GM12878 (cell line): ENCODE measurements around the gene CHPT1. TPM values are rescaled to one million over a fixed set of nuclear protein-coding genes. Genes with fewer than 3 reads are reported as not detected.

Experiments
- ATAC-seq: fragments of 200-7000 bp; cut with Tn5 transposase; 3 replicates; pipeline ENCODE4 v1.9.1; 2020; ENCODE audit warnings: mild to moderate bottlenecking, moderate library complexity
- BruUV-seq: library from RNA; stranded (reverse); fragments of 400-500 nt; replicated peaks from 2 replicates; lab custom pipeline; 2021; lab: Mats Ljungman, UMichigan
- CTCF ChIA-PET: fragments of 300-600 bp; sonication (Branson Sonifier 250); formaldehyde crosslinking; extraction: SDS; loops from one replicate; lab custom pipeline; 2021; ENCODE audit warnings: inconsistent platforms; lab: Yijun Ruan, JAX
- POLR2A ChIA-PET: fragments of 350-600 bp; formaldehyde crosslinking; extraction: SDS; loops from one replicate; lab custom pipeline; 2021; ENCODE audit warnings: inconsistent platforms; lab: Charles Lee
- RAD21 ChIA-PET: fragments of 300-600 bp; sonication (Branson Sonifier 250); formaldehyde crosslinking; loops from one replicate; lab custom pipeline; 2023; ENCODE audit warnings: antibody characterized with exemption; ENCODE audit not compliant: unreplicated experiment; lab: Charles Lee
- SMC1A ChIA-PET: fragments of 300-600 bp; sonication (Branson Sonifier 250); formaldehyde crosslinking; loops from one replicate; lab custom pipeline; 2023; ENCODE audit not compliant: unreplicated experiment, uncharacterized antibody; lab: Charles Lee
- DNase-seq: peaks from one replicate; pipeline ENCODE4 v3.0.0-alpha.2; 2011; ENCODE audit warnings: low read depth, low spot score
- FAIRE-seq: peaks from 3 replicates; lab custom pipeline; 2011; peaks lifted over from hg19 to GRCh38; lab: Jason Lieb, UNC
- H2AFZ ChIP-seq: 2 replicates; pipeline ENCODE4 v1.6.0; 2011; ENCODE audit warnings: low read depth, low read length, control low read depth; ENCODE audit not compliant: control insufficient read depth
- H3K27ac ChIP-seq: 2 replicates; pipeline ENCODE4 v1.5.1; 2011; ENCODE audit warnings: control low read depth; ENCODE audit not compliant: control insufficient read depth, insufficient read depth
- H3K27me3 ChIP-seq, 2 experiments: replicated peaks in 1 of 2; 2 replicates each; pipeline versions ENCODE4 v1.6.0 to v1.6.1; 2011; ENCODE audit warnings: low read length in 1 of 2; ENCODE audit not compliant: control insufficient read depth in 2 of 2, insufficient read depth in 2 of 2
- H3K36me3 ChIP-seq, 2 experiments: 2 replicates each; pipeline ENCODE4 v1.5.1; 2011; ENCODE audit warnings: low read length in 1 of 2; ENCODE audit not compliant: control insufficient read depth in 2 of 2, insufficient read depth in 2 of 2
- H3K4me1 ChIP-seq: 2 replicates; pipeline ENCODE4 v1.6.1; 2011; ENCODE audit warnings: mild to moderate bottlenecking, low read length, moderate library complexity, mixed read lengths; ENCODE audit not compliant: control insufficient read depth, insufficient read depth
- H3K4me2 ChIP-seq: 2 replicates; pipeline ENCODE4 v1.6.0; 2011; ENCODE audit warnings: control low read depth; ENCODE audit not compliant: control insufficient read depth, insufficient read depth
- H3K4me3 ChIP-seq: fragments of 200-600 bp; sonication (generic); 2 replicates; pipeline ENCODE4 v1.5.1; 2016
- H3K79me2 ChIP-seq: 2 replicates; pipeline ENCODE4 v1.6.0; 2011; ENCODE audit warnings: low read length; ENCODE audit not compliant: control insufficient read depth, insufficient read depth
- H3K9ac ChIP-seq: 2 replicates; pipeline ENCODE4 v1.8.0; 2011; ENCODE audit warnings: low read length, control low read depth, mixed read lengths; ENCODE audit not compliant: control insufficient read depth, insufficient read depth
- H3K9me3 ChIP-seq: replicated peaks from 3 replicates; pipeline ENCODE4 v1.5.1; 2011; ENCODE audit warnings: mild to moderate bottlenecking, low read length; ENCODE audit not compliant: control insufficient read depth, insufficient read depth
- H4K20me1 ChIP-seq: 2 replicates; pipeline ENCODE4 v1.6.0; 2011; ENCODE audit not compliant: control insufficient read depth, insufficient read depth
- ATF2 ChIP-seq: IDR thresholded peaks from 2 replicates; pipeline ENCODE4 v1.6.1; 2012; ENCODE audit warnings: low read length, inconsistent platforms
- BCL11A ChIP-seq: IDR thresholded peaks from 2 replicates; pipeline ENCODE4 v1.6.1; 2011; ENCODE audit warnings: low read depth, low read length
- CHD1 ChIP-seq: IDR thresholded peaks from 2 replicates; pipeline ENCODE4 v1.6.1; 2012; ENCODE audit warnings: low read depth, low read length, improper control_type of control experiment
- FOXK2 ChIP-seq: fragments of 450-650 bp; IDR thresholded peaks from 2 replicates; pipeline ENCODE4 v1.6.1; 2017; ENCODE audit warnings: mild to moderate bottlenecking, moderate library complexity
- SPI1 ChIP-seq: IDR thresholded peaks from 2 replicates; pipeline ENCODE4 v1.6.1; 2011; ENCODE audit warnings: low read depth, mild to moderate bottlenecking, low read length, moderate library complexity, borderline replicate concordance; ENCODE audit not compliant: insufficient read depth
- WGBS: methylation state at CpG from one replicate; pipeline ENCODE4 v1.1.6; 2016; ENCODE audit warnings: low lambda C conversion rate; ENCODE audit not compliant: insufficient replicate concordance, insufficient coverage; ENCODE audit errors: missing lambda C conversion rate; 5-methylcytosine and 5-hydroxymethylcytosine counted together
- in situ Hi-C: fragments of 300-500 bp; cut with MboI; formaldehyde crosslinking; loops from 9 replicates; pipeline ENCODE4 v1.14.3; 2018; ENCODE audit warnings: mixed read lengths
- intact Hi-C: fragments of 100-400 bp; cut with micrococcal nuclease; formaldehyde crosslinking; loops from one replicate; pipeline ENCODE4 v1.14.2; 2022; ENCODE audit not compliant: unreplicated experiment
- polyA plus RNA-seq, 11 experiments: library from polyadenylated mRNA; depleted of rRNA in 4 of 11; unstranded in 6 of 11; stranded (reverse) in 5 of 11; fragments of >200 nt; fragmentation: Nextera tagmentation in 4 of 11; fragmentation: Illumina TruSeq in 1 of 11; extraction: Ambion mirVana in 4 of 11; extraction: Trizol in 1 of 11; gene quantifications; 1 replicate in 1 of 11; 2 replicates in 10 of 11; pipeline versions ENCODE4 v1.2.1 to v1.2.3, GENCODE V29; 2011 to 2016; ENCODE audit warnings: inconsistent platforms in 2 of 11, missing spikeins in 2 of 11, low read depth in 1 of 11
- total RNA-seq, 4 experiments: library from RNA; depleted of rRNA in 3 of 4; stranded (reverse); fragments of >200 nt in 3 of 4; fragmentation: Illumina TruSeq in 1 of 4; extraction: Trizol in 1 of 4; gene quantifications; 2 replicates each; pipeline versions ENCODE4 v1.2.1 to v1.2.3, GENCODE V29; 2013 to 2021

Gene CHPT1
- total and polyA plus RNA-seq, 10 of the 15 experiments (the other 5 are each of a cell fraction or from before 2014, with no cell fraction given), result 0.85 to 10.2 (median 3.9) TPM

- Histone ChIP-seq H3K27ac (no peak overlapping the region), H3K9ac (no peak overlapping the region), H4K20me1 (no peaks in the 10 kb centered on the region), H3K9me3 (no peaks in the 10 kb centered on the region; the same call in 2 of the 3 replicates), H3K4me3 (no peak overlapping the region), H2AFZ (no peak overlapping the region), H3K79me2 (no peaks in the 10 kb centered on the region), H3K4me1 (no peaks in the 10 kb centered on the region), H3K36me3 (no peaks in the 10 kb centered on the region), H3K4me2 (no peak overlapping the region), H3K27me3 (no peaks in the 10 kb centered on the region)
- POLR2A ChIA-PET, result interaction anchor here (1.1 kb wide), 1 partner anchor 239 kb away, joined by 3 read pairs; no protein-coding TSS in a partner anchor
- no TSS peak for BruUV-seq
- no peak for DNase-seq
- TF ChIP-seq ATF2, result no peak
- TF ChIP-seq BCL11A, result 0 out of 2 replicates have a peak, but pooled peaks have one; percentile 33
- peak; percentile 46; the same call in 1 of the 2 replicates for TF ChIP-seq SPI1
- no peak for TF ChIP-seq CHD1
- no peak for TF ChIP-seq FOXK2
- SMC1A ChIA-PET, result no interaction called here
- FAIRE-seq, result no peak
- in situ Hi-C loops, result no loop called here
- WGBS, result 0% methylated on average over 2 of the region's 2 CpGs
- RAD21 ChIA-PET, result no interaction called here
- intact Hi-C loops, result no loop called here
- CTCF ChIA-PET, result no interaction called here
- ATAC-seq, result peak; percentile 84
Observed at GRCh38 chr12:101648195-101648594, 49.2 kb upstream of the CHPT1 start.
